DOHH2 (cell line): ENCODE measurements around the gene NME4.

Experiments
- EZH2phosphoT487 ChIP-seq: fragments of 200-600 bp; sonication (generic); IDR thresholded peaks from 2 replicates; pipeline ENCODE4 v1.6.1; 2017; ENCODE audit warnings: borderline replicate concordance, mild to moderate bottlenecking, antibody characterized with exemption, low read length, moderate library complexity, mixed read lengths
- TF ChIP-seq, protein P1 (sequence below): fragments of 200-600 bp; sonication (generic); IDR thresholded peaks from one replicate; pipeline ENCODE4 v1.5.1; 2014; ENCODE audit warnings: antibody characterized with exemption, mild to moderate bottlenecking, low read depth, low read length; ENCODE audit not compliant: poor library complexity, severe bottlenecking

DNA sequence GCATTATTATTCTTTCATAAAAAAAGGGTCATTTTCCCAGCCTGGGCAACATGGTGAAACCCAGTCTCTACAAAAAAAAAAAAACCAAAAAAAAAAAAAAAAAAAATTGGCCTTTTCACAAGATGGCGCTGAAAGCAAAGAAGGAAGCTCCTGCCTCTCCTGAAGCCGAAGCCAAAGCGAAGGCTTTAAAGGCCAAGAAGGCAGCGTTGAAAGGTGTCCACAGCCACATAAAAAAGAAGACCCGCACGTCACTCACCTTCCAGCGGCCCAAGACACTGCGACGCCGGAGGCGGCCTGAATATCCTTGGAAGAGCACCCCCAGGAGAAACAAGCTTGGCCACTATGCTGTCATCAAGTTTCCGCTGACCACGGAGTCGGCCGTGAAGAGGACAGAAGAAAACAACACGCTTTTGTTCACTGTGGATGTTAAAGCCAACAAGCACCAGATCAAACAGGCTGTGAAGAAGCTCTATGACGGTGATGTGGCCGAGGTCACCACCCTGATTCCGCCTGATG lies 10.3 kb upstream of the NME4 start:
- TF ChIP-seq, protein P1, sequence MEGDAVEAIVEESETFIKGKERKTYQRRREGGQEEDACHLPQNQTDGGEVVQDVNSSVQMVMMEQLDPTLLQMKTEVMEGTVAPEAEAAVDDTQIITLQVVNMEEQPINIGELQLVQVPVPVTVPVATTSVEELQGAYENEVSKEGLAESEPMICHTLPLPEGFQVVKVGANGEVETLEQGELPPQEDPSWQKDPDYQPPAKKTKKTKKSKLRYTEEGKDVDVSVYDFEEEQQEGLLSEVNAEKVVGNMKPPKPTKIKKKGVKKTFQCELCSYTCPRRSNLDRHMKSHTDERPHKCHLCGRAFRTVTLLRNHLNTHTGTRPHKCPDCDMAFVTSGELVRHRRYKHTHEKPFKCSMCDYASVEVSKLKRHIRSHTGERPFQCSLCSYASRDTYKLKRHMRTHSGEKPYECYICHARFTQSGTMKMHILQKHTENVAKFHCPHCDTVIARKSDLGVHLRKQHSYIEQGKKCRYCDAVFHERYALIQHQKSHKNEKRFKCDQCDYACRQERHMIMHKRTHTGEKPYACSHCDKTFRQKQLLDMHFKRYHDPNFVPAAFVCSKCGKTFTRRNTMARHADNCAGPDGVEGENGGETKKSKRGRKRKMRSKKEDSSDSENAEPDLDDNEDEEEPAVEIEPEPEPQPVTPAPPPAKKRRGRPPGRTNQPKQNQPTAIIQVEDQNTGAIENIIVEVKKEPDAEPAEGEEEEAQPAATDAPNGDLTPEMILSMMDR = no peak
- TF ChIP-seq EZH2phosphoT487 = no peak
